Measurements from ENCODE around the gene LRRC7. TPM values are rescaled to one million over a fixed set of nuclear protein-coding genes. Genes with fewer than 3 reads are reported as not detected.
"Not testable (repeated sequence)": the region's sequence is repeated elsewhere in the genome, so short reads cannot be mapped to it uniquely, and the experiment has no call there.

Gene LRRC7
- total RNA-seq, 1 donor from 2014 or later: 7.8 TPM

- Mint-ChIP-seq H3K9me3 (ENCODE audit: low read depth) (no peaks in the 10 kb centered on the region), H3K27me3 (no peaks in the 10 kb centered on the region), H3K36me3 (ENCODE audit: insufficient read depth) (no peaks in the 10 kb centered on the region), H3K27ac (no peak overlapping the region), H3K4me1 (ENCODE audit: low read depth) (no peaks in the 10 kb centered on the region), H3K4me3 (ENCODE audit: low read depth) (no peak overlapping the region)
- DNase-seq (ENCODE audit: low spot score, unreplicated experiment): no peak
- TF ChIP-seq CTCF (IDR thresholded peaks at IDR 0.05; ENCODE audit: unreplicated experiment): no peak
Measured at GRCh38 chr1:69871412-69871811, 303.7 kb downstream of the LRRC7 start.

GRCh38 chr1:69878338-69878737 lies 310.6 kb downstream of the LRRC7 start:
- Mint-ChIP-seq H3K27me3 (no peaks in the 10 kb centered on the region), H3K4me1 (ENCODE audit: low read depth) (no peaks in the 10 kb centered on the region), H3K36me3 (ENCODE audit: insufficient read depth) (no peaks in the 10 kb centered on the region), H3K4me3 (ENCODE audit: low read depth) (no peak overlapping the region), H3K27ac (no peak overlapping the region), H3K9me3 (ENCODE audit: low read depth) (no peaks in the 10 kb centered on the region)
- no peak for DNase-seq (ENCODE audit: low spot score, unreplicated experiment)
- TF ChIP-seq CTCF (IDR thresholded peaks at IDR 0.05; ENCODE audit: unreplicated experiment): no peak

GRCh38 chr1:69888016-69888415 lies 320.3 kb downstream of the LRRC7 start:
- not testable (repeated sequence) for H3K36me3 Mint-ChIP-seq (ENCODE audit: insufficient read depth); H3K4me1 Mint-ChIP-seq (ENCODE audit: low read depth); DNase-seq (ENCODE audit: low spot score, unreplicated experiment); H3K4me3 Mint-ChIP-seq (ENCODE audit: low read depth); H3K27ac Mint-ChIP-seq; H3K27me3 Mint-ChIP-seq
- H3K9me3 Mint-ChIP-seq (ENCODE audit: low read depth): peaks cover 22% of the 10 kb centered on the region

DNA sequence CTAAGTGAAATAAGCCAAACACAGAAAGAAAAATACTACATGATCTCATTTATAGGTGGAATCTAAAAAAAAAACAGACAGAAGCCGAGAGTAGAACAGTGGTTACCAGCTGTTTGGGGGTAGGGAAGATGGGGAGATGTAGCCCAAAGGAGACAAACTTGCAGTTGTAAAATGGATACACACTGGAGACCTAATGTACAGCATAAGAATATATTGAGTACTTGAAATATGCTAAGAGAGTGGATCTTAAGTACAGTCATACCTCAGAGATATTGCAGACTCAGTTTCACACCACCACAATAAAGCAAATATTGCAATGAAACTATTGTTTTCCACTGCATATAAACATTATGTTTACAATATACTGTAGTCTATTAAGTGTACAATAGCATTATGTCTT lies 320.9 kb downstream of the LRRC7 start:
- no peaks in the 10 kb centered on the region for H3K4me1 Mint-ChIP-seq (ENCODE audit: low read depth)
- no peaks in the 10 kb centered on the region for H3K27me3 Mint-ChIP-seq
- no peak overlapping the region for H3K27ac Mint-ChIP-seq
- H3K4me3 Mint-ChIP-seq (ENCODE audit: low read depth): no peak overlapping the region
- no peak for DNase-seq (ENCODE audit: low spot score, unreplicated experiment)
- H3K9me3 Mint-ChIP-seq (ENCODE audit: low read depth): peaks cover 22% of the 10 kb centered on the region
- no peak for TF ChIP-seq CTCF (IDR thresholded peaks at IDR 0.05; ENCODE audit: unreplicated experiment)
- peaks cover 3% of the 10 kb centered on the region for H3K36me3 Mint-ChIP-seq (ENCODE audit: insufficient read depth)

GRCh38 chr1:69898403-69898947 lies 330.8 kb downstream of the LRRC7 start:
- Mint-ChIP-seq H3K27ac (no peak overlapping the region), H3K4me3 (ENCODE audit: low read depth) (no peak overlapping the region), H3K4me1 (ENCODE audit: low read depth) (no peaks in the 10 kb centered on the region), H3K36me3 (ENCODE audit: insufficient read depth) (no peaks in the 10 kb centered on the region), H3K9me3 (ENCODE audit: low read depth) (no peaks in the 10 kb centered on the region), H3K27me3 (no peaks in the 10 kb centered on the region)
- TF ChIP-seq CTCF (IDR thresholded peaks at IDR 0.05; ENCODE audit: unreplicated experiment): no peak
- DNase-seq (ENCODE audit: low spot score, unreplicated experiment): no peak

DNA sequence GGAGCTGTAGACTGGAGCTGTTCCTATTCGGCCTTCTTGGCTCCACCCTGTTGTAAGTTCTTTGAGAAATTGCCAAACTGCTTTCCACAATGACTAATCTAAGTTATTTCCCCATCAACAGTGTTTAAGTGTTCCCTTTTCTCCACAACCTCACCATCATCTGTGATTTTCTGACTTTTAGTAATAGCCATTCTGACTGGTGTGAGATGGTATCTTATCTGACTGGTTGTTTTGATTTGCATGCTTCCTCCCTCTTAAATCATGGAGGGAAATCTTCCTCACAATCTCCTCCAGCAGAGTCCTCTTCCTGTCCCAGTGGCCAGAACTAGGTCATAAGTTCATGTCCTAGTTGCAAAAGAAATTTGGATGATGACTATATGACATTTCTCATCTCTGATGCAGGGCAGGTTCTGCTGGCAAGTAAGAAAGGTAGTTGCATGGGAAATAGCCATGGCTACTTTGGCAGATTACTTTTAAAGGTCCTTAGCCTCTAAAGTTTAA lies 343.6 kb downstream of the LRRC7 start:
- Mint-ChIP-seq H3K4me1 (ENCODE audit: low read depth) (no peaks in the 10 kb centered on the region), H3K4me3 (ENCODE audit: low read depth) (no peak overlapping the region), H3K27ac (no peak overlapping the region), H3K9me3 (ENCODE audit: low read depth) (peaks cover 7% of the 10 kb centered on the region), H3K36me3 (ENCODE audit: insufficient read depth) (no peaks in the 10 kb centered on the region), H3K27me3 (no peaks in the 10 kb centered on the region)
- DNase-seq (ENCODE audit: low spot score, unreplicated experiment): no peak
- TF ChIP-seq CTCF (IDR thresholded peaks at IDR 0.05; ENCODE audit: unreplicated experiment): no peak

All from progenitor cell of endocrine pancreas (in vitro differentiated cells).